Adrenal gland (tissue), 12 donors: ENCODE measurements around the gene TNFSF9. TPM values are rescaled to one million over a fixed set of nuclear protein-coding genes. Genes with fewer than 3 reads are reported as not detected.
"Not testable (repeated sequence)": the region's sequence is repeated elsewhere in the genome, so short reads cannot be mapped to it uniquely, and the experiment has no call there.

Experiments used
- DNase-seq, 7 donors: peaks; one replicate each; pipeline ENCODE4 v3.0.0-alpha.2; 2019 to 2020
- H3K27ac ChIP-seq, 5 donors: fragments of 200-600 bp; sonication (generic) in 4 of 5; 1 replicate in 3 of 5; 2 replicates in 2 of 5; pipeline versions ENCODE4 v1.5.1 to v1.8.0; 2016 to 2020; ENCODE audit warnings: mild to moderate bottlenecking in 1 of 5
- H3K27me3 ChIP-seq: fragments of 200-600 bp; 2 replicates; pipeline ENCODE4 v1.8.0; 2021
- H3K36me3 ChIP-seq, 2 donors: fragments of 200-600 bp; replicated peaks in 1 of 2; 1 replicate in 1 of 2; 2 replicates in 1 of 2; pipeline versions ENCODE4 v1.5.1 to v1.8.0; 2018 to 2022
- H3K4me1 ChIP-seq, 2 donors: fragments of 200-600 bp; replicated peaks in 1 of 2; 1 replicate in 1 of 2; 2 replicates in 1 of 2; pipeline versions ENCODE4 v1.5.1 to v1.8.0; 2018 to 2021
- H3K4me3 ChIP-seq, 4 donors: fragments of 200-600 bp; sonication (generic) in 3 of 4; one replicate each; pipeline ENCODE4 v1.5.1; 2016 to 2018
- H3K9me3 ChIP-seq, 3 donors: fragments of 200-600 bp; sonication (generic) in 1 of 3; replicated peaks in 1 of 3; 1 replicate in 2 of 3; 2 replicates in 1 of 3; pipeline versions ENCODE4 v1.5.1 to v1.8.0; 2016 to 2021
- CTCF ChIP-seq, 6 experiments: fragments of 450-650 bp in 4 of 6; fragments of 200-600 bp in 2 of 6; sonication (generic) in 1 of 6; IDR thresholded peaks; 1 replicate in 5 of 6; 2 replicates in 1 of 6; pipeline versions ENCODE4 v1.5.1 to v1.8.0; 2016 to 2021; ENCODE audit warnings: antibody characterized with exemption in 6 of 6, mild to moderate bottlenecking in 2 of 6, moderate library complexity in 1 of 6
- POLR2A ChIP-seq, 2 donors: fragments of 450-650 bp; IDR thresholded peaks; one replicate each; pipeline ENCODE4 v1.6.1; 2017; ENCODE audit warnings: antibody characterized with exemption in 2 of 2, mild to moderate bottlenecking in 2 of 2, moderate library complexity in 1 of 2
- WGBS, 4 donors: extraction: QIAGEN DNeasy Blood & Tissue Kit in 2 of 4; methylation state at CpG; one replicate each; pipeline versions ENCODE4 v1.1.5 to v1.1.7; 2013 to 2017; 5-methylcytosine and 5-hydroxymethylcytosine counted together
- intact Hi-C, 2 donors: fragments of 100-400 bp; cut with DNase I; formaldehyde crosslinking; loops; one replicate each; pipeline versions ENCODE4 v1.14.1 to v1.15.0; 2022 to 2023
- polyA plus RNA-seq, 3 donors: library from polyadenylated mRNA; stranded (reverse); fragments of 200-250 nt in 2 of 3; fragments of 350-450 nt in 1 of 3; fragmentation: Illumina TruSeq in 1 of 3; extraction: RNeasy Lipid Tissue Mini Kit (QIAGEN cat#74804) in 1 of 3; gene quantifications; one replicate each; pipeline ENCODE4 v1.2.3, GENCODE V29; 2013 to 2014
- total RNA-seq, 9 donors: library from RNA; depleted of rRNA in 4 of 9; stranded (reverse); fragments of >200 nt in 4 of 9; fragments of 120-200 nt in 1 of 9; fragmentation: NEBNext Ultra II Directional in 1 of 9; extraction: Animal tissue kit (Norgen Biotek cat#: 25700) in 1 of 9; gene quantifications; one replicate each; pipeline versions ENCODE4 v1.1.0 to v1.2.4, GENCODE V29; 2013 to 2023
- donor health status: healthy with polysubstance abuse.
- donor health status: Bipolar disorder and iron deficiency.
- donor health status: DM: yes; HTN: yes; CAD: no.
- donor health status: DM: no; HTN: no; CAD: no.
- donor health status: DM: no; HTN: no; CAD: no.
- donor health status: DM: yes; HTN: yes; CAD: no.

Gene TNFSF9
- total and polyA plus RNA-seq, 12 donors: 0.16 to 1.6 (median 0.58) TPM; not detected in 1

- intact Hi-C loops: no loop called here
- peaks cover 6 to 9% of the 10 kb centered on the region in 2 donors for H3K4me1 ChIP-seq
- H3K4me3 ChIP-seq: no peak overlapping the region
- H3K27ac ChIP-seq: no peak overlapping the region
- no peaks in the 10 kb centered on the region for H3K36me3 ChIP-seq
- H3K9me3 ChIP-seq: no peaks in the 10 kb centered on the region
- peaks cover 6% of the 10 kb centered on the region for H3K27me3 ChIP-seq
- DNase-seq: no peak
- WGBS, 4 donors: 91 to 96% (median 93%) methylated on average over 10 of the region's 10 CpGs
- TF ChIP-seq CTCF (IDR thresholded peaks at IDR 0.05): no peak
- TF ChIP-seq POLR2A (IDR thresholded peaks at IDR 0.05): no peak
Observed at GRCh38 chr19:6535558-6536137, 4.8 kb downstream of the TNFSF9 start.

- DNase-seq: no peak
Observed at GRCh38 chr19:6539514-6539913, 8.7 kb downstream of the TNFSF9 start.

GRCh38 chr19:6540918-6541689, 10.3 kb downstream of the TNFSF9 start:
- DNase-seq: no peak
- 68 to 76% (median 73%) methylated on average over 13 of the region's 13 CpGs for WGBS, 4 donors
- no peaks in the 10 kb centered on the region for H3K36me3 ChIP-seq
- no peaks in the 10 kb centered on the region for H3K4me1 ChIP-seq
- TF ChIP-seq CTCF (IDR thresholded peaks at IDR 0.05) (no peak), POLR2A (IDR thresholded peaks at IDR 0.05) (no peak)
- H3K27ac ChIP-seq: no peak overlapping the region
- no peaks in the 10 kb centered on the region for H3K9me3 ChIP-seq
- H3K27me3 ChIP-seq: peaks cover 7% of the 10 kb centered on the region
- intact Hi-C loops: no loop called here
- no peak overlapping the region for H3K4me3 ChIP-seq

More at GRCh38 chr19:6539514-6539913, 8.7 kb downstream of the TNFSF9 start:
- H3K27ac ChIP-seq: no peak overlapping the region
- no peaks in the 10 kb centered on the region for H3K36me3 ChIP-seq
- WGBS, 4 donors: 81 to 89% (median 83%) methylated on average over 6 of the region's 6 CpGs
- intact Hi-C loops: no loop called here
- H3K4me3 ChIP-seq: no peak overlapping the region
- no peaks in the 10 kb centered on the region for H3K4me1 ChIP-seq
- H3K27me3 ChIP-seq: peaks cover 3% of the 10 kb centered on the region
- H3K9me3 ChIP-seq: no peaks in the 10 kb centered on the region
- TF ChIP-seq POLR2A (IDR thresholded peaks at IDR 0.05) (no peak), CTCF (IDR thresholded peaks at IDR 0.05) (no peak)

GRCh38 chr19:6543866-6544347, 13.1 kb downstream of the TNFSF9 start:
- 71 to 77% (median 73%) methylated on average over 11 of the region's 11 CpGs for WGBS, 4 donors
- H3K27me3 ChIP-seq: peaks cover 7% of the 10 kb centered on the region
- intact Hi-C loops: no loop called here
- no peak overlapping the region for H3K4me3 ChIP-seq
- no peaks in the 10 kb centered on the region for H3K9me3 ChIP-seq
- H3K4me1 ChIP-seq: no peaks in the 10 kb centered on the region
- H3K36me3 ChIP-seq: no peaks in the 10 kb centered on the region
- DNase-seq: no peak
- TF ChIP-seq POLR2A (IDR thresholded peaks at IDR 0.05): no peak
- TF ChIP-seq CTCF (IDR thresholded peaks at IDR 0.05): no peak
- H3K27ac ChIP-seq: no peak overlapping the region

GRCh38 chr19:6550679-6551078, 19.9 kb downstream of the TNFSF9 start:
- 74 to 77% (median 76%) methylated on average over 6 of the region's 6 CpGs for WGBS, 4 donors
- H3K9me3 ChIP-seq, H3K27ac ChIP-seq, H3K4me1 ChIP-seq, intact Hi-C loops, H3K4me3 ChIP-seq, H3K36me3 ChIP-seq, DNase-seq: not testable (repeated sequence)
- peaks cover 10% of the 10 kb centered on the region for H3K27me3 ChIP-seq
